ENCODE data around the gene RPGRIP1.
"Not testable (repeated sequence)": the region's sequence is repeated elsewhere in the genome, so short reads cannot be mapped to it uniquely, and the experiment has no call there.

Gene RPGRIP1

DNA sequence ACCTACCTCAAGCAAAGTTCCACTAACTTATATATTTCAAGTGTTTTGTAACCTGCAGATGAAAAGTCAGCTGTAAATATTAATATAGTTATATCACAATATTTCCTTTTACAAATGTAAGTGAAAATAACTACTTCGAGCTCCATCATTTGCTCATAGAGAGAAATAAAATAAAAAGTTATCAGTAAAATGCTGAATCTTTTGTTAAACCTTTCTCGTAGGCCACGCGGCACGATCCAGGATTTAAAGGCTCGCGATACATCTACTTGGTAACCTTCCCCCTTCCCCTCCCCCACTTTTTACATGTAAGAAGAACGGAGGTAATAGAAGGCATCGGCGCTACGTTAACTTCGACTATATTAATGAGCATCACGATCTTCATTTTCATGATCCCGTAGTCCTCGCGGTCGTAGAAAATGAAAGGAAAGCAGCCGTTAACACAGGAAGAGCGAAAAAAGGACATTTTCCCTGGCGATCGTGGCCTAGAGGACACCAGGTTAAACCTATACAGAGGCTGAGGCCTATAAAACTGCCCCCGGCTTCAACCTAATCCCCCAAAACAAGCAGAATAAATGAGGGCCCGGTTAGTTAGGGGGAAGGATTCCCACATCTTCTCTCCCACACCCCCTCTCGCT is 11.1 kb upstream of the RPGRIP1 start:
- peaks cover 11% of the 10 kb centered on the region for H3K4me1 ChIP-seq (ENCODE audit: control insufficient read depth, insufficient read depth, low read length)
- no peaks in the 10 kb centered on the region for H3K27me3 ChIP-seq (ENCODE audit: control insufficient read depth, insufficient read depth, low read length, poor library complexity, severe bottlenecking)
- peak overlapping the region; percentile 90 for H3K27ac ChIP-seq (ENCODE audit: insufficient read depth, low read depth, low read length, poor library complexity, severe bottlenecking)
- peaks cover 18% of the 10 kb centered on the region for H3K36me3 ChIP-seq (ENCODE audit: control insufficient read depth, insufficient read depth, low read length)
- peak overlapping the region; percentile 97 for H3K4me3 ChIP-seq (ENCODE audit: insufficient read depth, low read depth, low read length)
- 0% methylated on average over 21 of the region's 24 CpGs for WGBS, 2 experiments
- H3K9me3 ChIP-seq (ENCODE audit: control insufficient read depth, low read length): no peaks in the 10 kb centered on the region

DNA sequence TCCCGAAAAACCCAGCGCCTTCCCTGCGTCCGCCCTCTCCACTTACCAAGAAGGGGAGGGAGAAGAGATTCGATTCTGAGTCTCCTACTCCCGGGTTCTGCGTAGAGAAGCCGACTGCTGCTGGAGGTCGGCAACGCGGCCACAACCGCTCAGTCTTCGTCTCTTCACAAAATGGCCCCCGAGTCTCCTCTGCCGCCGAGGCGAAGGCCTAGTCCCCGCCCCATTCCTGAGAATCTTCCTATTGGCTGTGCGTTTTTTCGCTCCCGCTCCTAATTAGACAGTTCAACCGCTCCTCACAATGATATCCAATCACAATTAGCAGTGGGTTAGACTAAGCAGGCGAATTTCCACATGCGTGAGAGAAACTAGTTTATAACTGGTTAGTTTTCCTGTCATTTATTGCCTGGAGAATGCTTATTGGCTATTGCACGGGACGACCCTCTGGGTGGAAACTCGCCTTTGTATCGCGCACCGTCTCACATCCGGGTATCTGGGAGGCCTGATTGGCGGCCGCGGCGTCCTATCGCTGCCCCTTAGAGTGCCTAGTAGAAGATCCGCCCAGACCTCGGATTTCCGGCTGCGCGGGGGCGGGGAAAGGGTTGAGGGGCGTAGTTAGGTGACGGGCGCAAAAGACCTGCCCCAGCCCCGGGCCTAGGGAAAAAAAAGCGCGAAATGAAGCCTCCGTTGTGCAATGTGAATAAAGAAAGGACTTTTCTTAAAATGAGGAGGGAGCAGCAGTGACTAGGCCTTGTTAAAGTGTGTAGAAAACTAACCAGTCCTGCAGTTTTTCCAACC is 10.4 kb upstream of the RPGRIP1 start, which contains the start of gene HNRNPC:
Gene HNRNPC, minus strand, starts transcription at position 191 of the 795 bp plus-strand sequence. CDS start 35,249 bp downstream, outside the sequence.
- Histone ChIP-seq H3K36me3 (ENCODE audit: control insufficient read depth, insufficient read depth, low read length) (peaks cover 11% of the 10 kb centered on the region), H3K27ac (ENCODE audit: insufficient read depth, low read depth, low read length, poor library complexity, severe bottlenecking) (peak within 1 kb of the TSS; percentile 90), H3K4me3 (ENCODE audit: insufficient read depth, low read depth, low read length) (peak within 1 kb of the TSS; percentile 97), H3K4me1 (ENCODE audit: control insufficient read depth, insufficient read depth, low read length) (peaks cover 6% of the 10 kb centered on the region), H3K9me3 (ENCODE audit: control insufficient read depth, low read length) (no peaks in the 10 kb centered on the region), H3K27me3 (ENCODE audit: control insufficient read depth, insufficient read depth, low read length, poor library complexity, severe bottlenecking) (no peaks in the 10 kb centered on the region)
- 1% methylated on average over 47 to 49 of the region's 49 CpGs for WGBS, 2 experiments

DNA sequence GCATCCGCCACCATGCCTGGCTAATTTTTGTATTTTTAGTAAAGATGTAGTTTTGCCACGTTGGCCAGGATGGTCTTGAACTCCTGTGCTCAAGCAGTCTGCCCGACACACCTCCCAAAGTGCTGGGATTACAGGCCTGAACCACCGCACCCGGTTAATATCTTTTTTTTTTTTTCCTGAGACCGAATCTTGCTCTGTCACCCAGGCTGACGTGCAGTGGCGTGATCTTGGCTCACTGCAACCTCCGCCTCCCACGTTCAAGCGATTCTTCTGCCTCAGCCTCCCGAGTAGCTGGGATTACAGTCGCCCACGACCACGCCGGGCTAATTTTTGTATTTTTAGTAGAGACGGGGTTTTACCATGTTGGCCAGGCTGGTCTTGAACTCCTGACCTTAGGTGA is 7.2 kb upstream of the RPGRIP1 start:
- H3K27me3 ChIP-seq (ENCODE audit: control insufficient read depth, insufficient read depth, low read length, poor library complexity, severe bottlenecking); H3K4me1 ChIP-seq (ENCODE audit: control insufficient read depth, insufficient read depth, low read length); H3K9me3 ChIP-seq (ENCODE audit: control insufficient read depth, low read length); H3K27ac ChIP-seq (ENCODE audit: insufficient read depth, low read depth, low read length, poor library complexity, severe bottlenecking); H3K36me3 ChIP-seq (ENCODE audit: control insufficient read depth, insufficient read depth, low read length); H3K4me3 ChIP-seq (ENCODE audit: insufficient read depth, low read depth, low read length): not testable (repeated sequence)
- WGBS, 2 experiments: 91 to 92% methylated on average over 17 of the region's 17 CpGs

DNA sequence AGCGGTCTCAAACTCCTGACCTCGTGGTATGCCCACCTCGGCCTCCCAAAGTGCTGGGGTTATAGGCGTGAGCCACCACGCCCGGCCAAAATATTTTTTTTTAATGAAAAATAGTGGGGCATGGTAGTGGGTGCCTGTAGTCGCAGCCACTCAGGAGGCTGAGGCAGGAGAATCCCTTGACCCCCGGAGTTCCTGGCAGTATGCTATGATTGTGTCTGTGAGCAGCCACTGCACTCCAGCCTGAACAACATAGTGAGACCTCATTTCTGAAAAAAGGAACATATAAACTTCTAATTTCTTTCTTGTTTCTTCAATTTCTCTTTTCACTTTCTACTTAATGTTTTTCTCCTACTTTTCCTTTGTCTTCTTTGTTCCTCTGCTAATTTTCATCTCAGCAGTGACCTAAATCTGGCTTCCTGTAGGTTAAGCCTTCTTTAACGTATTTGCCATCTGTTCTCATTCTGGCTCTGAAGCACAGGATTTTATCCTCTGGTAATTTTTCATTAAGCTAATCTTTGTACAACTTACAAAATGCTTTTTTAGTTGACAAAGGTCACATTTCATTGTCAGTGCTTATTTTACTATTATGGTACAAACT is 4.5 kb upstream of the RPGRIP1 start:
- Histone ChIP-seq H3K27me3 (ENCODE audit: control insufficient read depth, insufficient read depth, low read length, poor library complexity, severe bottlenecking) (no peaks in the 10 kb centered on the region), H3K4me1 (ENCODE audit: control insufficient read depth, insufficient read depth, low read length) (no peaks in the 10 kb centered on the region), H3K4me3 (ENCODE audit: insufficient read depth, low read depth, low read length) (no peak overlapping the region), H3K36me3 (ENCODE audit: control insufficient read depth, insufficient read depth, low read length) (no peaks in the 10 kb centered on the region), H3K27ac (ENCODE audit: insufficient read depth, low read depth, low read length, poor library complexity, severe bottlenecking) (no peak overlapping the region), H3K9me3 (ENCODE audit: control insufficient read depth, low read length) (no peaks in the 10 kb centered on the region)
- 89 to 90% methylated on average over 9 of the region's 9 CpGs for WGBS, 2 experiments

DNA sequence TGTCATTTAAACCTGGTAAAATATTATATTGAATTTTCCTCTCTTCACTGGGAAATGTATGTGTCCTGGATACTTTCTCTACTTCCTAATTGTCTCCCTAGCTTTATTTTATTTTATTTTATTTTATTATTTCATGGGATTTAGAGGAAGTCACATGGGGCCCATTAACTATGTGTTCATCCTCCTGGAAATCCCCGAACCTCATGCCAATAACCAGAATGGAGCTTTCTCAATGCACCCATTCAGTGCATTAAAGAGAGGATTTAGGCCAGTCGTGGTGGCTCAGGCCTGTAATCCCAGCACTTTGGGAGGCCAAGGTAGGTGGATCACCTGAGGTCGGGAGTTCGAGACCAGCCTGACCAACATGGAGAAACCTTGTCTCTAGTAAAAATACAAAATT is 1.3 kb upstream of the RPGRIP1 start:
- 82 to 84% methylated on average over 4 of the region's 4 CpGs for whole genome bisulfite sequencing, 2 experiments
- no peak overlapping the region for H3K4me3 ChIP-seq (ENCODE audit: insufficient read depth, low read depth, low read length)
- H3K27ac ChIP-seq (ENCODE audit: insufficient read depth, low read depth, low read length, poor library complexity, severe bottlenecking): no peak overlapping the region
- no peaks in the 10 kb centered on the region for H3K9me3 ChIP-seq (ENCODE audit: control insufficient read depth, low read length)
- no peaks in the 10 kb centered on the region for H3K36me3 ChIP-seq (ENCODE audit: control insufficient read depth, insufficient read depth, low read length)
- no peaks in the 10 kb centered on the region for H3K27me3 ChIP-seq (ENCODE audit: control insufficient read depth, insufficient read depth, low read length, poor library complexity, severe bottlenecking)
- no peaks in the 10 kb centered on the region for H3K4me1 ChIP-seq (ENCODE audit: control insufficient read depth, insufficient read depth, low read length)

DNA sequence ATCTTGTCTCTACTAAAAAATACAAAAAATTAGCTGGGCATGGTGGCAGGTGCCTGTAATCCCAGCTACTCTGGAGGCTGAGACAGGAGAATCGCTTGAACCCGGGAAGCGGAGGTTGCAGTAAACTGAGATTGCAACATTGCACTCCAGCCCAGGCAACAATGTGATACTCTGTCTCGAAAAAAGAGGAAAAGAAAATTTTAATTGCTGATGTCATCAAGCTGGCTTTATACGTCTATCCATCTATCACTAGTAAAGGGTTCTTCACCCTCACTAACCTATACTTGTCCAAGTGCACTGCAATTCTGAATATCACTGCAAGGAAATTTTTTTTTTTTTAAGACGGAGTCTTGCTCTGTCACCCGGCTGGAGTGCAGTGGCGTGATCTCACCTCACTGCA is 2.0 kb downstream of the RPGRIP1 start:
- not testable (repeated sequence) for H3K4me1 ChIP-seq (ENCODE audit: control insufficient read depth, insufficient read depth, low read length); H3K27me3 ChIP-seq (ENCODE audit: control insufficient read depth, insufficient read depth, low read length, poor library complexity, severe bottlenecking); H3K36me3 ChIP-seq (ENCODE audit: control insufficient read depth, insufficient read depth, low read length); H3K27ac ChIP-seq (ENCODE audit: insufficient read depth, low read depth, low read length, poor library complexity, severe bottlenecking); H3K4me3 ChIP-seq (ENCODE audit: insufficient read depth, low read depth, low read length); H3K9me3 ChIP-seq (ENCODE audit: control insufficient read depth, low read length)
- WGBS, 2 experiments: 87 to 94% methylated on average over 8 of the region's 8 CpGs

DNA sequence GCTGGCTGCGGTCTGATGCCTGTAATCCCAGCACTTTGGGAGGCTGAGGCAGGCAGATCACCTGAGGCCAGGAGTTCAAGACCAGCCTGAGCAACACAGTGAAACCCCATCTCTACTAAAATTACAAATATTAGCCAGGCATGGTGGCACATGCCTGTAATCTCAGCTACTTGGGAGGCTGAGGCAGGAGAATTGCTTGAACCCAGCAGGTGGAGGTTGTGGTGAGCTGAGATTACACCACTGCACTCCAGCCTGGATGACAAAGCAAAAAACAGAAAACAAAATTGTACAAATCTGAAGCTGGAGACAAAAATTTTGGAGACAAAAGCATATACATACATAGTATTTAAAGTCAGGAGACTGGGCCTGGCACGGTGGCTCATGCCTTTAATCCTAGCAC is 6.6 kb downstream of the RPGRIP1 start:
- not testable (repeated sequence) for H3K4me3 ChIP-seq (ENCODE audit: insufficient read depth, low read depth, low read length); H3K27ac ChIP-seq (ENCODE audit: insufficient read depth, low read depth, low read length, poor library complexity, severe bottlenecking); H3K4me1 ChIP-seq (ENCODE audit: control insufficient read depth, insufficient read depth, low read length); H3K27me3 ChIP-seq (ENCODE audit: control insufficient read depth, insufficient read depth, low read length, poor library complexity, severe bottlenecking); H3K36me3 ChIP-seq (ENCODE audit: control insufficient read depth, insufficient read depth, low read length); H3K9me3 ChIP-seq (ENCODE audit: control insufficient read depth, low read length)
- WGBS, 2 experiments: 91 to 93% methylated on average over 2 of the region's 2 CpGs

DNA sequence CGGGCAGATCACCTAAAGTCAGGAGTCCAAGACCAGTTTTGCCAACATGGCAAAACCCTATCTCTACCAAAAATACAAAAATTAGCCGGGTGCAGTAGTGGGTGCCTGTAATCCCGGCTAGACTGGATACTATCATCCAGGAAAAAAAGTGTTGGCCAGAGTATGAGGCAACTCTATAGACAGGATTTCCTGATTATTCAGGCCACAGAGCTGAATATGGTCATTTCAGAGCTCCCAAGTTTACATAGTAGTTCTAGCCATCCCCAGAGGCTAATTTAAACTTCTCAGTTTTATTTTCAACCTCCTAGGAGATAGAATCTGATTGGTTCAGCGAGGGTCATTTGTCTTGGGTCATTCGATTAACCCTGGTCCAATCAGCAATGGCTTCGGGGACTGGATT is 7.3 kb downstream of the RPGRIP1 start:
- H3K4me1 ChIP-seq (ENCODE audit: control insufficient read depth, insufficient read depth, low read length): no peaks in the 10 kb centered on the region
- no peak overlapping the region for H3K4me3 ChIP-seq (ENCODE audit: insufficient read depth, low read depth, low read length)
- no peaks in the 10 kb centered on the region for H3K9me3 ChIP-seq (ENCODE audit: control insufficient read depth, low read length)
- no peaks in the 10 kb centered on the region for H3K27me3 ChIP-seq (ENCODE audit: control insufficient read depth, insufficient read depth, low read length, poor library complexity, severe bottlenecking)
- WGBS, 2 experiments: 92 to 93% methylated on average over 6 of the region's 6 CpGs
- no peak overlapping the region for H3K27ac ChIP-seq (ENCODE audit: insufficient read depth, low read depth, low read length, poor library complexity, severe bottlenecking)
- no peaks in the 10 kb centered on the region for H3K36me3 ChIP-seq (ENCODE audit: control insufficient read depth, insufficient read depth, low read length)

DNA sequence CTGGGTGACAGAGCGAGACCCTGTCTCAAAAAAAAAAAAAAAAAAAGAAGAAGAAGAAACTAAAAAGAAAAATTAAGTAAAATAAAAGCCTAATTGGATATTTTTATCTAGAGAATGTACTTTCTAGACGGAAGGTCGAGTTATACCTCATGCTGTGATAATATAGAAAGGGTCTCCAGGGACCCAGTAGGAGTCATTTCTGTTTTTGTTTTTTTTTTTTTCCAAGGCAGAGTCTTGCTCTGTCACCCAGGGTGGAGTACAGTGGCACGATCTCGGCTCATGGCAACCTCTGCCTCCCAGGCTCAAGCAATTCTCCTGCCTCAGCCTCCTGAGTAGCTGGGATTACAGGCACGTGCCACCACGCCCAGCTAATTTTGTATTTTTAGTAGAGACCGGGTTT is 14.1 kb downstream of the RPGRIP1 start:
- not testable (repeated sequence) for H3K27me3 ChIP-seq (ENCODE audit: control insufficient read depth, insufficient read depth, low read length, poor library complexity, severe bottlenecking); H3K27ac ChIP-seq (ENCODE audit: insufficient read depth, low read depth, low read length, poor library complexity, severe bottlenecking); H3K4me3 ChIP-seq (ENCODE audit: insufficient read depth, low read depth, low read length); H3K4me1 ChIP-seq (ENCODE audit: control insufficient read depth, insufficient read depth, low read length); H3K9me3 ChIP-seq (ENCODE audit: control insufficient read depth, low read length); H3K36me3 ChIP-seq (ENCODE audit: control insufficient read depth, insufficient read depth, low read length)
- WGBS, 2 experiments: 86 to 92% methylated on average over 7 to 8 of the region's 8 CpGs

DNA sequence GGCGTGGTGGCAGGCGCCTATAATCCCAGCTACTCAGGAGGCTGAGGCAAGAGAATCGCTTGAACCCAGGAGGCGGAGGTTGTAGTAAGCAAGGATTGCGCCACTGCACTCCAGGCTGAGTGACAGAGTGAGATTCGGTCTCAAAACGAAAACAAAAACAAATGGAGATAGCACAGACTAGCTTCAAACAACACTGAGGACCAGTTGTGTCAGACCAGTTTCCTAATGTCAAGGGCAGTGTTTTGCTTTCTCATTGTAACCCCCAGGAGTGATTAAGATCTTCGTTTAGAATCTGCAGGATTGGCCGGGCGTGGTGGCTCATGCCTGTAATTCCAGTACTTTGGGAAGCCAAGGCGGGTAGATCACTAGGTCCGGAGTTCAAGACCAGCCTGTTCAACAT is 18.5 kb downstream of the RPGRIP1 start:
- Histone ChIP-seq H3K9me3 (ENCODE audit: control insufficient read depth, low read length) (no peaks in the 10 kb centered on the region), H3K27me3 (ENCODE audit: control insufficient read depth, insufficient read depth, low read length, poor library complexity, severe bottlenecking) (peaks cover 9% of the 10 kb centered on the region), H3K4me3 (ENCODE audit: insufficient read depth, low read depth, low read length) (no peak overlapping the region), H3K4me1 (ENCODE audit: control insufficient read depth, insufficient read depth, low read length) (no peaks in the 10 kb centered on the region), H3K36me3 (ENCODE audit: control insufficient read depth, insufficient read depth, low read length) (no peaks in the 10 kb centered on the region), H3K27ac (ENCODE audit: insufficient read depth, low read depth, low read length, poor library complexity, severe bottlenecking) (no peak overlapping the region)
- WGBS, 2 experiments: 88 to 92% methylated on average over 12 of the region's 12 CpGs
